ENCODE data around the gene PLXDC1. TPM values are rescaled to one million over a fixed set of nuclear protein-coding genes. Genes with fewer than 3 reads are reported as not detected.
A peak's percentile ranks its signal among the peaks of the same experiment; 100 is the strongest.

Gene PLXDC1
- total RNA-seq, 1 donor = 2.9 TPM

- DNase-seq (ENCODE audit: insufficient read length, low spot score, missing footprints) = no peak
- H3K4me2 ChIP-seq (ENCODE audit: insufficient read depth, low read length) = no peak overlapping the region
- no peak overlapping the region for H2AFZ ChIP-seq (ENCODE audit: low read length)
These were observed 44.3 kb downstream of the PLXDC1 start for GRCh38 chr17:39107155-39107554.

GRCh38 chr17:39105705-39106104, 45.7 kb downstream of the PLXDC1 start:
- no peaks in the 10 kb centered on the region for H3K36me3 ChIP-seq (ENCODE audit: insufficient read depth, low read length)
- peaks cover 28% of the 10 kb centered on the region for H3K27me3 ChIP-seq (ENCODE audit: insufficient read depth, low read length)
- H3K4me2 ChIP-seq (ENCODE audit: insufficient read depth, low read length) = no peak overlapping the region
- H3K9me3 ChIP-seq (ENCODE audit: low read depth, low read length) = no peaks in the 10 kb centered on the region
- no peak overlapping the region for H2AFZ ChIP-seq (ENCODE audit: low read length)
- H3K4me3 ChIP-seq (ENCODE audit: insufficient read depth, low read length) = no peak overlapping the region
- H3K27ac ChIP-seq (ENCODE audit: low read depth, low read length) = no peak overlapping the region
- no peaks in the 10 kb centered on the region for H3K4me1 ChIP-seq (ENCODE audit: insufficient read depth, low read length)
- no peak for DNase-seq (ENCODE audit: insufficient read length, low spot score, missing footprints)
- H4K20me1 ChIP-seq (ENCODE audit: insufficient read depth, low read length) = no peaks in the 10 kb centered on the region
- no peak for TF ChIP-seq CTCF (IDR thresholded peaks at IDR 0.05; ENCODE audit: extremely low read depth, low read depth, low read length)
- no peaks in the 10 kb centered on the region for H3K79me2 ChIP-seq (ENCODE audit: insufficient read depth, low read length)

More at GRCh38 chr17:39107155-39107554, 44.3 kb downstream of the PLXDC1 start:
- no peaks in the 10 kb centered on the region for H3K4me1 ChIP-seq (ENCODE audit: insufficient read depth, low read length)
- H3K27ac ChIP-seq (ENCODE audit: low read depth, low read length) = no peak overlapping the region
- no peaks in the 10 kb centered on the region for H3K9me3 ChIP-seq (ENCODE audit: low read depth, low read length)
- no peaks in the 10 kb centered on the region for H4K20me1 ChIP-seq (ENCODE audit: insufficient read depth, low read length)
- no peaks in the 10 kb centered on the region for H3K79me2 ChIP-seq (ENCODE audit: insufficient read depth, low read length)
- no peak overlapping the region for H3K4me3 ChIP-seq (ENCODE audit: insufficient read depth, low read length)
- TF ChIP-seq CTCF (IDR thresholded peaks at IDR 0.05; ENCODE audit: extremely low read depth, low read depth, low read length) = no peak
- H3K27me3 ChIP-seq (ENCODE audit: insufficient read depth, low read length) = peaks cover 35% of the 10 kb centered on the region
- H3K36me3 ChIP-seq (ENCODE audit: insufficient read depth, low read length) = no peaks in the 10 kb centered on the region

- no peaks in the 10 kb centered on the region for H4K20me1 ChIP-seq (ENCODE audit: insufficient read depth, low read length)
- H3K4me3 ChIP-seq (ENCODE audit: insufficient read depth, low read length) = no peak overlapping the region
- no peak for TF ChIP-seq CTCF (IDR thresholded peaks at IDR 0.05; ENCODE audit: extremely low read depth, low read depth, low read length)
- no peak overlapping the region for H2AFZ ChIP-seq (ENCODE audit: low read length)
- DNase-seq (ENCODE audit: insufficient read length, low spot score, missing footprints) = no peak
- H3K27ac ChIP-seq (ENCODE audit: low read depth, low read length) = no peak overlapping the region
- no peak overlapping the region for H3K4me2 ChIP-seq (ENCODE audit: insufficient read depth, low read length)
- H3K79me2 ChIP-seq (ENCODE audit: insufficient read depth, low read length) = no peaks in the 10 kb centered on the region
- H3K36me3 ChIP-seq (ENCODE audit: insufficient read depth, low read length) = no peaks in the 10 kb centered on the region
- no peaks in the 10 kb centered on the region for H3K9me3 ChIP-seq (ENCODE audit: low read depth, low read length)
- H3K27me3 ChIP-seq (ENCODE audit: insufficient read depth, low read length) = peaks cover 23% of the 10 kb centered on the region
- peaks cover 3% of the 10 kb centered on the region for H3K4me1 ChIP-seq (ENCODE audit: insufficient read depth, low read length)
These were observed 46.8 kb downstream of the PLXDC1 start for GRCh38 chr17:39104657-39105056.

GRCh38 chr17:39104046-39104445, 47.4 kb downstream of the PLXDC1 start:
- Histone ChIP-seq H3K27ac (ENCODE audit: low read depth, low read length) (no peak overlapping the region), H3K27me3 (ENCODE audit: insufficient read depth, low read length) (peaks cover 29% of the 10 kb centered on the region), H3K4me3 (ENCODE audit: insufficient read depth, low read length) (no peak overlapping the region), H2AFZ (ENCODE audit: low read length) (no peak overlapping the region), H3K4me1 (ENCODE audit: insufficient read depth, low read length) (peaks cover 3% of the 10 kb centered on the region), H4K20me1 (ENCODE audit: insufficient read depth, low read length) (no peaks in the 10 kb centered on the region), H3K36me3 (ENCODE audit: insufficient read depth, low read length) (no peaks in the 10 kb centered on the region), H3K4me2 (ENCODE audit: insufficient read depth, low read length) (no peak overlapping the region), H3K9me3 (ENCODE audit: low read depth, low read length) (no peaks in the 10 kb centered on the region), H3K79me2 (ENCODE audit: insufficient read depth, low read length) (no peaks in the 10 kb centered on the region)
- DNase-seq (ENCODE audit: insufficient read length, low spot score, missing footprints) = peak; percentile 68
- TF ChIP-seq CTCF (IDR thresholded peaks at IDR 0.05; ENCODE audit: extremely low read depth, low read depth, low read length) = no peak

Data from osteoblast (primary cell).